Tibial artery (tissue), 4 donors: ENCODE data around the gene C1QTNF1.

Experiments used
- DNase-seq, 2 donors: peaks; one replicate each; pipeline ENCODE4 v3.0.0-alpha.2; 2019
- H3K27ac ChIP-seq, 2 donors: fragments of 200-600 bp; sonication (generic) in 1 of 2; 1 replicate in 1 of 2; 2 replicates in 1 of 2; pipeline ENCODE4 v1.5.1; 2018 to 2019; ENCODE audit warnings: mild to moderate bottlenecking in 1 of 2
- H3K27me3 ChIP-seq, 2 donors: fragments of 200-600 bp; sonication (generic) in 1 of 2; one replicate each; pipeline versions ENCODE4 v1.5.1 to v1.6.0; 2016 to 2019
- H3K36me3 ChIP-seq, 3 donors: fragments of 200-600 bp; sonication (generic) in 2 of 3; one replicate each; pipeline ENCODE4 v1.5.1; 2016 to 2019; ENCODE audit warnings: mild to moderate bottlenecking in 2 of 3
- H3K4me1 ChIP-seq, 4 donors: fragments of 200-600 bp; sonication (generic) in 2 of 4; 1 replicate in 3 of 4; 2 replicates in 1 of 4; pipeline ENCODE4 v1.5.1; 2016 to 2019
- H3K4me3 ChIP-seq, 2 donors: fragments of 200-600 bp; sonication (generic) in 1 of 2; 1 replicate in 1 of 2; 2 replicates in 1 of 2; pipeline ENCODE4 v1.5.1; 2018 to 2019; ENCODE audit warnings: mild to moderate bottlenecking in 2 of 2
- H3K9me3 ChIP-seq, 3 donors: fragments of 200-600 bp; sonication (generic) in 1 of 3; one replicate each; pipeline ENCODE4 v1.5.1; 2016 to 2019
- intact Hi-C: fragments of 100-400 bp; cut with DNase I; formaldehyde crosslinking; loops from one replicate; pipeline ENCODE4 v1.15.0; 2023; ENCODE audit warnings: low total_unique reads
- TF ChIP-seq, protein P1 (sequence below), 2 experiments: fragments of 200-600 bp in 1 of 2; fragments of 450-650 bp in 1 of 2; IDR thresholded peaks; one replicate each; pipeline ENCODE4 v1.5.1; 2017 to 2019; ENCODE audit warnings: antibody characterized with exemption in 2 of 2, mild to moderate bottlenecking in 1 of 2, moderate library complexity in 1 of 2

The C1QTNF1 gene

DNA sequence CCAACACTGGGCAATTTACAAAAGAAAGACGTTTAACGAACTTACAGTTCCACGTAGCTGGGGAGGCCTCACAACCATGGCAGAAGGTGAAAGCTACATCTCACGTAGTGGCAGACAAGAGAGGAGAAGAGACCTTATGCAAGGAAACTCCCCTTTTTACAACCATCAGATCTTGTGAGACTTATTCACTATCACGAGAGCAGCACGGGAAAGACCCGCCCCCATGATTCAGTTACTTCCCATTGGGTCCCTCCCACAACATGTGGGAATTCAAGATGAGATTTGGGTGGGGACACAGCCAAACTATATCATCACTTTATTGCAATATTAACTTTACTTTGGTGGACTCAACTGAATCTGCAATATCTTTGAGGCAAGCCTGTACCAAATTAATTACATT, 38.7 kb downstream of the C1QTNF1 start:
- H3K4me3 ChIP-seq: no peak overlapping the region
- H3K36me3 ChIP-seq: no peaks in the 10 kb centered on the region
- intact Hi-C loops: no loop called here
- TF ChIP-seq, protein P1, sequence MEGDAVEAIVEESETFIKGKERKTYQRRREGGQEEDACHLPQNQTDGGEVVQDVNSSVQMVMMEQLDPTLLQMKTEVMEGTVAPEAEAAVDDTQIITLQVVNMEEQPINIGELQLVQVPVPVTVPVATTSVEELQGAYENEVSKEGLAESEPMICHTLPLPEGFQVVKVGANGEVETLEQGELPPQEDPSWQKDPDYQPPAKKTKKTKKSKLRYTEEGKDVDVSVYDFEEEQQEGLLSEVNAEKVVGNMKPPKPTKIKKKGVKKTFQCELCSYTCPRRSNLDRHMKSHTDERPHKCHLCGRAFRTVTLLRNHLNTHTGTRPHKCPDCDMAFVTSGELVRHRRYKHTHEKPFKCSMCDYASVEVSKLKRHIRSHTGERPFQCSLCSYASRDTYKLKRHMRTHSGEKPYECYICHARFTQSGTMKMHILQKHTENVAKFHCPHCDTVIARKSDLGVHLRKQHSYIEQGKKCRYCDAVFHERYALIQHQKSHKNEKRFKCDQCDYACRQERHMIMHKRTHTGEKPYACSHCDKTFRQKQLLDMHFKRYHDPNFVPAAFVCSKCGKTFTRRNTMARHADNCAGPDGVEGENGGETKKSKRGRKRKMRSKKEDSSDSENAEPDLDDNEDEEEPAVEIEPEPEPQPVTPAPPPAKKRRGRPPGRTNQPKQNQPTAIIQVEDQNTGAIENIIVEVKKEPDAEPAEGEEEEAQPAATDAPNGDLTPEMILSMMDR (IDR thresholded peaks at IDR 0.05): no peak
- no peaks in the 10 kb centered on the region for H3K9me3 ChIP-seq
- no peak for DNase-seq
- H3K27me3 ChIP-seq: no peaks in the 10 kb centered on the region
- H3K27ac ChIP-seq: no peak overlapping the region
- no peaks in the 10 kb centered on the region for H3K4me1 ChIP-seq

DNA sequence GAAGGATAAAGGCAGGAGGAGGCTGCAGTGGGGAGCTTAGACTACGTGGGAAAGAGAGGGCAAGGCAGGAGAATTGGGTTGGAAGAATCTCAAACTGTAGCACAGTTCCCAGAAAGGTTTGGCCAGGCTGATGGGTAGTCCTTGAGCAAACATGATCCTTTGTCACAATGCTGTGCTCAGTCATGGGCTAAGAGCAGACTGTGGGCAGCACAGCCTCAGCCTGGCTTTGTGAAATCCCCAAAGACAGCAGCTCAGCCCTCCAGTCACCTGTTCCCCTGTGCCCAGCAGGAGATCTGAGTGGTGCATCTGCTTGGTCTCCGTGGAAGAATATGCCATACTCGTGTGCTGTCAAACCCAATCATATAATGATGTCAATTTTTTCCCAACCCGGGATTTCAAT, 40.1 kb downstream of the C1QTNF1 start:
- H3K27ac ChIP-seq: no peak overlapping the region
- H3K4me3 ChIP-seq: no peak overlapping the region
- H3K27me3 ChIP-seq: no peaks in the 10 kb centered on the region
- no peaks in the 10 kb centered on the region for H3K4me1 ChIP-seq
- DNase-seq: peak in 1 of 2 donors; percentile 21
- no peaks in the 10 kb centered on the region for H3K9me3 ChIP-seq
- TF ChIP-seq, protein P1 (IDR thresholded peaks at IDR 0.05): no peak
- no peaks in the 10 kb centered on the region for H3K36me3 ChIP-seq
- intact Hi-C loops: no loop called here

- Histone ChIP-seq H3K36me3 (no peaks in the 10 kb centered on the region), H3K27ac (no peak overlapping the region), H3K9me3 (no peaks in the 10 kb centered on the region), H3K27me3 (no peaks in the 10 kb centered on the region), H3K4me3 (no peak overlapping the region), H3K4me1 (no peaks in the 10 kb centered on the region)
- intact Hi-C loops: no loop called here
- TF ChIP-seq, protein P1 (IDR thresholded peaks at IDR 0.05): peak; percentile 52
- DNase-seq: no peak
Measured at GRCh38 chr17:79065105-79065670, 41.2 kb downstream of the C1QTNF1 start.

GRCh38 chr17:79066963-79067362, 43.0 kb downstream of the C1QTNF1 start:
- no peaks in the 10 kb centered on the region for H3K36me3 ChIP-seq
- TF ChIP-seq, protein P1 (IDR thresholded peaks at IDR 0.05): no peak
- no peak for DNase-seq
- intact Hi-C loops: no loop called here
- no peak overlapping the region for H3K27ac ChIP-seq
- no peak overlapping the region for H3K4me3 ChIP-seq
- H3K27me3 ChIP-seq: no peaks in the 10 kb centered on the region
- H3K4me1 ChIP-seq: no peaks in the 10 kb centered on the region
- H3K9me3 ChIP-seq: no peaks in the 10 kb centered on the region

- H3K4me1 ChIP-seq: peaks cover 0 to 13% (median 9%) of the 10 kb centered on the region in 4 donors
- no peak overlapping the region for H3K4me3 ChIP-seq
- no peaks in the 10 kb centered on the region for H3K36me3 ChIP-seq
- intact Hi-C loops: no loop called here
- H3K9me3 ChIP-seq: no peaks in the 10 kb centered on the region
- TF ChIP-seq, protein P1 (IDR thresholded peaks at IDR 0.05): no peak
- DNase-seq: no peak
- H3K27ac ChIP-seq: no peak overlapping the region
- no peaks in the 10 kb centered on the region for H3K27me3 ChIP-seq
Measured at GRCh38 chr17:79070266-79070880, 46.4 kb downstream of the C1QTNF1 start.
